ENCODE results near the gene ABHD11. TPM values are rescaled to one million over a fixed set of nuclear protein-coding genes. Genes with fewer than 3 reads are reported as not detected.

The ABHD11 gene
- total RNA-seq, 2 experiments from 2014 or later: 8.5 to 11.5 TPM

DNA sequence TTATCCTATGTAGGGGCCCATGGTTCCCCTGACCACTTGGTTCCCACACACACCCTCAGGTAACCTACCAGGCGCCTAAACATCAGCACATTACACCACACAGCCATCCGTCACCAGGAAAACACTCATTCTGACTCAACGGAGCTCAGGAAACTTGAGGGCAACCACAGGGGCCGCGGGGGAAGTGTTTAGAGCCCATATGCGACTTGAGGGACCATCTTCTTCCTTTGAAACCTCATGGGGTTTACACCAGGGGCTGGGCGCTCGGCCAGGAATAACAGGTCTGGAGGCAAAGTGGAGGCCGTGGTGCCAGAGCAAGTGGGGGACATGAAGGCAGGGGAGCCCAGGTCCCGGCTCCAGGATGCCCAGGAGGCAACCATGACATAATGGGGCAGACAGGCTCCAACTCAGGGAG is 20.6 kb downstream of the ABHD11 start:
- ChIA-PET POLR2A (interaction anchor here (1.0 to 1.3 kb wide), 2 partner anchors 20 to 125 kb away, joined by 3 to 5 read pairs; partner anchors contain the start of genes ABHD11 and METTL27), CTCF (interaction anchor here (0.6 to 1.0 kb wide), 3 partner anchors 17 to 249 kb away, joined by 3 to 5 read pairs (median 4); no protein-coding TSS in a partner anchor)
- ATAC-seq (ENCODE audit: poor library complexity) (peak; percentile 73), DNase-seq (peak; percentile 39 to 86 (median 66))
- Mint-ChIP-seq H3K4me1 (ENCODE audit: low read depth) (peaks cover 16% of the 10 kb centered on the region), H3K4me3 (peak overlapping the region; percentile 95), H3K9me3 (no peaks in the 10 kb centered on the region), H3K27me3 (peaks cover 4% of the 10 kb centered on the region), H3K36me3 (ENCODE audit: low read depth) (no peaks in the 10 kb centered on the region), H3K27ac (peak overlapping the region; percentile 76)
- Histone ChIP-seq H3K4me3 (ENCODE audit: low read length) (peak overlapping the region; percentile 75), H3K27me3 (ENCODE audit: control insufficient read depth in 1 of 2, insufficient read depth in 2 of 2, low read length in 2 of 2) (no peaks in the 10 kb centered on the region), H3K9me3 (ENCODE audit: control insufficient read depth in 1 of 2, insufficient read depth in 1 of 2, low read length in 2 of 2) (no peaks in the 10 kb centered on the region), H3K27ac (ENCODE audit: low read depth in 1 of 2, low read length in 2 of 2) (peak overlapping the region in 1 of 2 donors; percentile 12), H3K4me1 (ENCODE audit: insufficient read depth, low read length) (peaks cover 44% of the 10 kb centered on the region), H3K36me3 (ENCODE audit: insufficient read depth, low read length) (peaks cover 3% of the 10 kb centered on the region)
- intact Hi-C loops (cut with DNase I, micrococcal nuclease): loop anchor here (2.0 to 5.0 kb wide), 3 partner anchors 21 to 891 kb away; partner anchors contain the start of genes ABHD11 (in 1 of the 2) and TYW1B (in 1 of the 2)
- TF ChIP-seq, protein P1, sequence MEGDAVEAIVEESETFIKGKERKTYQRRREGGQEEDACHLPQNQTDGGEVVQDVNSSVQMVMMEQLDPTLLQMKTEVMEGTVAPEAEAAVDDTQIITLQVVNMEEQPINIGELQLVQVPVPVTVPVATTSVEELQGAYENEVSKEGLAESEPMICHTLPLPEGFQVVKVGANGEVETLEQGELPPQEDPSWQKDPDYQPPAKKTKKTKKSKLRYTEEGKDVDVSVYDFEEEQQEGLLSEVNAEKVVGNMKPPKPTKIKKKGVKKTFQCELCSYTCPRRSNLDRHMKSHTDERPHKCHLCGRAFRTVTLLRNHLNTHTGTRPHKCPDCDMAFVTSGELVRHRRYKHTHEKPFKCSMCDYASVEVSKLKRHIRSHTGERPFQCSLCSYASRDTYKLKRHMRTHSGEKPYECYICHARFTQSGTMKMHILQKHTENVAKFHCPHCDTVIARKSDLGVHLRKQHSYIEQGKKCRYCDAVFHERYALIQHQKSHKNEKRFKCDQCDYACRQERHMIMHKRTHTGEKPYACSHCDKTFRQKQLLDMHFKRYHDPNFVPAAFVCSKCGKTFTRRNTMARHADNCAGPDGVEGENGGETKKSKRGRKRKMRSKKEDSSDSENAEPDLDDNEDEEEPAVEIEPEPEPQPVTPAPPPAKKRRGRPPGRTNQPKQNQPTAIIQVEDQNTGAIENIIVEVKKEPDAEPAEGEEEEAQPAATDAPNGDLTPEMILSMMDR (IDR thresholded peaks at IDR 0.05): no peak

DNA sequence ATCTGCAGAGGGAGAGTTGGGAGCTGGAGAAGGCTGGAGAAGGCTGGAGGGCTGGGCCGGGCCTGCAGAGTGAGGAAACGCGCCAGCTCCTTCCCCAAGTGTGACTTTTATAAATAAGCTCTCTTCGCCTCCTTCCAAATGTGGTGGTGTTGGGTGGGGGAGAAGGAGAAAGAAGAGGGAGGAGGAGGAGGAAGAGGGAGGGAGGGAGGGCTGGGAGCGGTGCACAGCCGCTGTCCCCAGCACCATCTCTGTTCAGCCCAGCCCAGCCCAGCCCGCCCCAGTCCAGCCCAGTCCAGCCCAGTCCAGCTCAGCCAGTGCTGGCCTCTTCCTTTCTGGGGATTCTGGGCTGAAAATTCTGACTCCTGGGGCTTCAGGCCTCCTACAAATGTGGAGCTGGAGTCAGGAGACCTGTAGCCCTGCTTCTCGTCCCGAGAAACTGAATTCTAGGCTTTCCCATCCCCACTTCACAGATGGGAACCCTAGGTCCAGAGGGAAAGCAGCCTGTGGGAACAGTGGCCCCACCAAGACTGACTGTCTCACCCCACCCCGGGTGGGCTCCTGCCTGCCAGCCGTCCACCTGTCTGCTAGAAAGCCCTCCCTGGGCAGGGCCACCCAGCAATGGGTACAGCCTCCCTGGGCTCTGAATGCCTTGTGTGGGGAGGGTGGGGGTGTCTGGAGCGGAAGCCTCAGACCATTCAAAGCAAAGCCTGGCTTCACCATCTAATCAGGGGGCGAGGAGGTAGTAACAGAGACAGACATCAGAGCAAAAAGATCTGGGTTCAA is 21.4 kb downstream of the ABHD11 start:
- Histone ChIP-seq H3K4me1 (ENCODE audit: insufficient read depth, low read length) (peaks cover 44% of the 10 kb centered on the region), H3K36me3 (ENCODE audit: insufficient read depth, low read length) (peaks cover 3% of the 10 kb centered on the region), H3K27ac (ENCODE audit: low read depth in 1 of 2, low read length in 2 of 2) (no peak overlapping the region), H3K4me3 (ENCODE audit: low read length) (peak overlapping the region; percentile 75), H3K9me3 (ENCODE audit: control insufficient read depth in 1 of 2, insufficient read depth in 1 of 2, low read length in 2 of 2) (no peaks in the 10 kb centered on the region), H3K27me3 (ENCODE audit: control insufficient read depth in 1 of 2, insufficient read depth in 2 of 2, low read length in 2 of 2) (no peaks in the 10 kb centered on the region)
- DNase-seq: no peak
- Mint-ChIP-seq H3K27me3 (peaks cover 4% of the 10 kb centered on the region), H3K27ac (peak overlapping the region; percentile 76), H3K4me3 (peak overlapping the region; percentile 95), H3K4me1 (ENCODE audit: low read depth) (peaks cover 16% of the 10 kb centered on the region), H3K36me3 (ENCODE audit: low read depth) (no peaks in the 10 kb centered on the region), H3K9me3 (no peaks in the 10 kb centered on the region)
- no peak for ATAC-seq (ENCODE audit: poor library complexity)
- POLR2A ChIA-PET: interaction anchor here (1.0 to 1.3 kb wide), 2 partner anchors 21 to 125 kb away, joined by 3 to 5 read pairs; partner anchors contain the start of genes ABHD11 and METTL27
- TF ChIP-seq, protein P1 (IDR thresholded peaks at IDR 0.05): no peak
- intact Hi-C loops (cut with DNase I, micrococcal nuclease): loop anchor here in 1 of 2 experiments (5.0 kb wide), 1 partner anchor 890 kb away; the partner anchor contains the start of gene TYW1B
- CTCF ChIA-PET: interaction anchor here (0.6 to 1.0 kb wide), 4 partner anchors 18 to 249 kb away, joined by 3 to 5 read pairs (median 4); no protein-coding TSS in a partner anchor

DNA sequence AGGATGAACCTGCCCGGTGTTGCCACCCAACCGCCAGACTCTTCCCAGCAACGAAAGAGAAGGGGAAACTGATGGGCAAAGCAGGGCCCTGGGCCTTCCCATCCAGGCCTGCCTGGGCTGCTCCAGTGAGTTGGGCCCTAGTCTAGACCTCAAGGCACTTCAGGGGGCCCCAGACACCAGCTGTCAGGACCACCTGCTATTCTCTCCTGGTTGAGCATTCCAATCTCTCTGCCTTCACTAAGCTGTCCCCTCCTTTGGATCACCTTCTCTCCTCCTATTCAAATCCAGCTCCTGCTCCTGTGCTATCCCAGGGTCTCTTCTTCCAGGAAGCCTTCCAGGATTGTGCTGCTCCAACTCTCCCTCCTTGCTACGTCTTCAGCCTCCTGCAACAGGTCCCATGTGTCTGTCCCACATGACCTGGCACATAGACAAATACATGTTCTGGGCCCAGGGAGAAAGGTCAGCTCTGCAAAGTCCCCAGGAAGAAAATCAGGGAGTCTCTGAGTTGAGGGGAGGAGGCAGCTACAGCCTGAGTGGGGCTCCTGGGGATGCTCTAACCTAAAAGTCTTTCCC is 22.2 kb downstream of the ABHD11 start:
- Mint-ChIP-seq H3K4me1 (ENCODE audit: low read depth) (peaks cover 16% of the 10 kb centered on the region), H3K9me3 (no peaks in the 10 kb centered on the region), H3K27ac (no peak overlapping the region), H3K4me3 (no peak overlapping the region), H3K27me3 (peaks cover 4% of the 10 kb centered on the region), H3K36me3 (ENCODE audit: low read depth) (no peaks in the 10 kb centered on the region)
- H3K27me3 ChIP-seq (ENCODE audit: control insufficient read depth in 1 of 2, insufficient read depth in 2 of 2, low read length in 2 of 2): no peaks in the 10 kb centered on the region
- intact Hi-C loops (cut with DNase I, micrococcal nuclease): loop anchor here in 1 of 2 experiments (5.0 kb wide), 1 partner anchor 889 kb away; the partner anchor contains the start of gene TYW1B
- peaks cover 3% of the 10 kb centered on the region for H3K36me3 ChIP-seq (ENCODE audit: insufficient read depth, low read length)
- TF ChIP-seq, protein P1 (IDR thresholded peaks at IDR 0.05): no peak
- no peak for DNase-seq
- no peak overlapping the region for H3K4me3 ChIP-seq (ENCODE audit: low read length)
- H3K9me3 ChIP-seq (ENCODE audit: control insufficient read depth in 1 of 2, insufficient read depth in 1 of 2, low read length in 2 of 2): no peaks in the 10 kb centered on the region
- CTCF ChIA-PET: interaction anchor here (0.9 kb wide), 1 partner anchor 19 kb away, joined by 3 read pairs; no protein-coding TSS in a partner anchor
- no peak for ATAC-seq (ENCODE audit: poor library complexity)
- H3K27ac ChIP-seq (ENCODE audit: low read depth in 1 of 2, low read length in 2 of 2): no peak overlapping the region
- H3K4me1 ChIP-seq (ENCODE audit: insufficient read depth, low read length): peaks cover 44% of the 10 kb centered on the region
- POLR2A ChIA-PET: no interaction called here
